ENCODE measurements around the gene ADAM10.

Gene ADAM10

GRCh38 chr15:58761010-58761388, 11.5 kb upstream of the ADAM10 start:
- TF ChIP-seq, protein P1, sequence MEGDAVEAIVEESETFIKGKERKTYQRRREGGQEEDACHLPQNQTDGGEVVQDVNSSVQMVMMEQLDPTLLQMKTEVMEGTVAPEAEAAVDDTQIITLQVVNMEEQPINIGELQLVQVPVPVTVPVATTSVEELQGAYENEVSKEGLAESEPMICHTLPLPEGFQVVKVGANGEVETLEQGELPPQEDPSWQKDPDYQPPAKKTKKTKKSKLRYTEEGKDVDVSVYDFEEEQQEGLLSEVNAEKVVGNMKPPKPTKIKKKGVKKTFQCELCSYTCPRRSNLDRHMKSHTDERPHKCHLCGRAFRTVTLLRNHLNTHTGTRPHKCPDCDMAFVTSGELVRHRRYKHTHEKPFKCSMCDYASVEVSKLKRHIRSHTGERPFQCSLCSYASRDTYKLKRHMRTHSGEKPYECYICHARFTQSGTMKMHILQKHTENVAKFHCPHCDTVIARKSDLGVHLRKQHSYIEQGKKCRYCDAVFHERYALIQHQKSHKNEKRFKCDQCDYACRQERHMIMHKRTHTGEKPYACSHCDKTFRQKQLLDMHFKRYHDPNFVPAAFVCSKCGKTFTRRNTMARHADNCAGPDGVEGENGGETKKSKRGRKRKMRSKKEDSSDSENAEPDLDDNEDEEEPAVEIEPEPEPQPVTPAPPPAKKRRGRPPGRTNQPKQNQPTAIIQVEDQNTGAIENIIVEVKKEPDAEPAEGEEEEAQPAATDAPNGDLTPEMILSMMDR (IDR thresholded peaks at IDR 0.05; ENCODE audit: borderline replicate concordance, control extremely low read depth, extremely low read depth, insufficient read depth, missing control alignments) = no peak
- in situ Hi-C loops (cut with MboI; ENCODE audit: low sequenced_read_pairs, unreplicated experiment) = loop anchor here (25.0 kb wide), 1 partner anchor 524 kb away; no protein-coding TSS in a partner anchor
- DNase-seq (ENCODE audit: low spot score) = no peak

DNA sequence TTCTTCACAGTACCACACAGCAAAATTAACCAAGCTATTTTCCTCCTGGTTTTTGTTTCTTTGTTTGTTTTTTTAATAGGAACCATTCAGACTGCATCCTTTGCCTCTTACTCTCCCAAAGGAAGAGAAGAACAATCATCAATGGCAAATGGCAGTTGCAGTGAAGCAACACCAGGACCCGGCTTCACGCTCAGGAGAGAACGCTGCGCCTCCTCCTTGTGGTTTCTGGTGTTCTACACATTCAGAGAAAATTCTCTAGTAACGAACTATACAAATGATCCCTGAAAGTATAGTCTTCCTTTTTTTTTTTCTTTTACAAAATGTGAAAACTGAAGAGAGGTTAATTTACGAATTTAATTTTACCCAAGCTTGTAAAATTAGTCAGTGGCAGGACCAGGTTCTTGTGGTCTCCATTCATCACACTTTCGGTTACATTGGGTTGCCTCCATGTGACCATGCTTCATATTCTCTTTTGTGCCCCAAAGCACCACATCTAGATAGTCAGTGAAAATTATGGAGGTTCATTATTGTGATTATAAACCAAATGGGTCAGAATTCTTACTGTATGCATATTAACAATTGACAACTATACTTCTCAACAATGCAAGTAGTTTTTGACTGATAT, 11.0 kb upstream of the ADAM10 start:
- no peak for DNase-seq (ENCODE audit: low spot score)
- TF ChIP-seq, protein P1 (IDR thresholded peaks at IDR 0.05; ENCODE audit: borderline replicate concordance, control extremely low read depth, extremely low read depth, insufficient read depth, missing control alignments) = no peak
- in situ Hi-C loops (cut with MboI; ENCODE audit: low sequenced_read_pairs, unreplicated experiment) = loop anchor here (25.0 kb wide), 1 partner anchor 523 kb away; no protein-coding TSS in a partner anchor

- TF ChIP-seq, protein P1 (IDR thresholded peaks at IDR 0.05; ENCODE audit: borderline replicate concordance, control extremely low read depth, extremely low read depth, insufficient read depth, missing control alignments) = peak; percentile 25
- peak; percentile 46 for DNase-seq (ENCODE audit: low spot score)
- in situ Hi-C loops (cut with MboI; ENCODE audit: low sequenced_read_pairs, unreplicated experiment) = loop anchor here (25.0 kb wide), 1 partner anchor 521 kb away; no protein-coding TSS in a partner anchor
These were observed 8.6 kb upstream of the ADAM10 start for GRCh38 chr15:58758141-58758540.

DNA sequence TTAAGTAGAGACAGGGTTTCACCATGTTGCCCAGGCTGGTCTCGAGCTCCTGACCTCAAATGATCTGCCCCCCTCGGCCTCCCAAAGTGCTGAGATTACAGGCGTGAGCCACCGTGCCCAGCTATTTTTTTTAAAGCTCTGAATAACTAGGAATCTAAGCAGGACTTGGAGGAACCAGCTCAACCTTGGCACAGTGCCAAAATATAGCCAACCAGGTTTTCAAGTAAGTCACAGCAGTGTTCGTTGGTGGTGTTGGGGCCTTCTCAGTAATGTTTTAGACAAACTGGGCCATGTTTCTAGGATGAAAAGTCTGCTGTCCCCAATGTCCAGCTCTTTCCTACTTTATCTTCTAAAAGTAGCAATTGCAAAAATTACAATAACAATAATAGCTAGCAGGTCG, 6.4 kb upstream of the ADAM10 start:
- DNase-seq (ENCODE audit: low spot score) = no peak
- in situ Hi-C loops (cut with MboI; ENCODE audit: low sequenced_read_pairs, unreplicated experiment) = loop anchor here (25.0 kb wide), 1 partner anchor 519 kb away; no protein-coding TSS in a partner anchor

GRCh38 chr15:58755350-58755749, 5.8 kb upstream of the ADAM10 start:
- TF ChIP-seq, protein P1 (IDR thresholded peaks at IDR 0.05; ENCODE audit: borderline replicate concordance, control extremely low read depth, extremely low read depth, insufficient read depth, missing control alignments) = no peak
- no peak for DNase-seq (ENCODE audit: low spot score)
- in situ Hi-C loops (cut with MboI; ENCODE audit: low sequenced_read_pairs, unreplicated experiment) = loop anchor here (25.0 kb wide), 1 partner anchor 518 kb away; no protein-coding TSS in a partner anchor

More for the DNA sequence above, 6.4 kb upstream of the ADAM10 start:
- TF ChIP-seq, protein P1 (IDR thresholded peaks at IDR 0.05; ENCODE audit: borderline replicate concordance, control extremely low read depth, extremely low read depth, insufficient read depth, missing control alignments) = no peak

DNA sequence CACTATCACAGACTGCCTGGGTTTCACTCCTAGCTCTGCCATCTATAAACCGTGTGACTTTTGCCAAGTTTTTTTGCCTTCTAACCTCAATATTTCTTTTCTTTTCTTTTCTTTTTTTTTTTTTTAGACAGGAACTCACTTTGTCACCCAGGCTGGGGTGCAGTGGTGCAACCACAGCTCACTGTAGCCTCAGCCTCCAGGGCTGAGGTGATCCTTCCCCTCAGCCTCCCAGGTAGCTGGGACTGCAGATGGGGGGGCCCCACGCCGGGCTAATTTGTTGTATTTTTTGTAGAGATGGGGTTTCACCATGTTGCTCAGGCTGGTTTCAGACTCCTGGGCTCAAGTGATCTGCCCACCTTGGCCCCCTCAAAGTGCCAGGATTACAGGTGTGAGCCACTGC, 3.2 kb upstream of the ADAM10 start:
- in situ Hi-C loops (cut with MboI; ENCODE audit: low sequenced_read_pairs, unreplicated experiment) = loop anchor here (25.0 kb wide), 1 partner anchor 515 kb away; no protein-coding TSS in a partner anchor
- TF ChIP-seq, protein P1 (IDR thresholded peaks at IDR 0.05; ENCODE audit: borderline replicate concordance, control extremely low read depth, extremely low read depth, insufficient read depth, missing control alignments) = no peak

More for the DNA sequence above, 3.2 kb upstream of the ADAM10 start:
- DNase-seq (ENCODE audit: low spot score) = no peak

Measured in GM13976 (cell line).